Astrocyte of the spinal cord (primary cell): ENCODE data around the gene MCEE.

Experiments
- DNase-seq: peaks from one replicate; pipeline ENCODE4 v3.0.0; 2011; ENCODE audit warnings: low read depth, low spot score
- H3K4me3 ChIP-seq: 2 replicates; pipeline ENCODE4 v1.5.1; 2011; ENCODE audit warnings: low read depth, mild to moderate bottlenecking, low read length, moderate library complexity
- in situ Hi-C: cut with HindIII; loops from 2 replicates; pipeline ENCODE4 v1.10.0; 2017; ENCODE audit warnings: low sequenced_read_pairs
- TF ChIP-seq, protein P1 (sequence below): IDR thresholded peaks from 2 replicates; pipeline ENCODE4 v1.5.1; 2012; ENCODE audit warnings: low read depth, mild to moderate bottlenecking, low read length, inconsistent platforms

The MCEE gene

DNA sequence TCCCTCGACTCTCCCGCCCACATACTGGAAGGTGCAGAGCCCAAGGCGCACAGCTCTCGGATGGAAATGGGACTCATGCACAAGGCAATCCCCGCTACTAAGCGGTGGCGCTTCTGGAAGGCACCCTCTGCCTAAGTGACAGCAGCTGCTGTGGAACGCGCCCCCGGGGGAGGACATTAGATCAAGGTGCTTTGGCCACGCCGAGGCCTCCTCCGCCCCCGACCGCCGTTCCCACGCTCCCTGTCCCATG is 202 bp downstream of the MCEE start:
- in situ Hi-C loops: no loop called here
- TF ChIP-seq, protein P1, sequence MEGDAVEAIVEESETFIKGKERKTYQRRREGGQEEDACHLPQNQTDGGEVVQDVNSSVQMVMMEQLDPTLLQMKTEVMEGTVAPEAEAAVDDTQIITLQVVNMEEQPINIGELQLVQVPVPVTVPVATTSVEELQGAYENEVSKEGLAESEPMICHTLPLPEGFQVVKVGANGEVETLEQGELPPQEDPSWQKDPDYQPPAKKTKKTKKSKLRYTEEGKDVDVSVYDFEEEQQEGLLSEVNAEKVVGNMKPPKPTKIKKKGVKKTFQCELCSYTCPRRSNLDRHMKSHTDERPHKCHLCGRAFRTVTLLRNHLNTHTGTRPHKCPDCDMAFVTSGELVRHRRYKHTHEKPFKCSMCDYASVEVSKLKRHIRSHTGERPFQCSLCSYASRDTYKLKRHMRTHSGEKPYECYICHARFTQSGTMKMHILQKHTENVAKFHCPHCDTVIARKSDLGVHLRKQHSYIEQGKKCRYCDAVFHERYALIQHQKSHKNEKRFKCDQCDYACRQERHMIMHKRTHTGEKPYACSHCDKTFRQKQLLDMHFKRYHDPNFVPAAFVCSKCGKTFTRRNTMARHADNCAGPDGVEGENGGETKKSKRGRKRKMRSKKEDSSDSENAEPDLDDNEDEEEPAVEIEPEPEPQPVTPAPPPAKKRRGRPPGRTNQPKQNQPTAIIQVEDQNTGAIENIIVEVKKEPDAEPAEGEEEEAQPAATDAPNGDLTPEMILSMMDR: no peak
- DNase-seq: no peak
- H3K4me3 ChIP-seq: peak overlapping the region; percentile 89

DNA sequence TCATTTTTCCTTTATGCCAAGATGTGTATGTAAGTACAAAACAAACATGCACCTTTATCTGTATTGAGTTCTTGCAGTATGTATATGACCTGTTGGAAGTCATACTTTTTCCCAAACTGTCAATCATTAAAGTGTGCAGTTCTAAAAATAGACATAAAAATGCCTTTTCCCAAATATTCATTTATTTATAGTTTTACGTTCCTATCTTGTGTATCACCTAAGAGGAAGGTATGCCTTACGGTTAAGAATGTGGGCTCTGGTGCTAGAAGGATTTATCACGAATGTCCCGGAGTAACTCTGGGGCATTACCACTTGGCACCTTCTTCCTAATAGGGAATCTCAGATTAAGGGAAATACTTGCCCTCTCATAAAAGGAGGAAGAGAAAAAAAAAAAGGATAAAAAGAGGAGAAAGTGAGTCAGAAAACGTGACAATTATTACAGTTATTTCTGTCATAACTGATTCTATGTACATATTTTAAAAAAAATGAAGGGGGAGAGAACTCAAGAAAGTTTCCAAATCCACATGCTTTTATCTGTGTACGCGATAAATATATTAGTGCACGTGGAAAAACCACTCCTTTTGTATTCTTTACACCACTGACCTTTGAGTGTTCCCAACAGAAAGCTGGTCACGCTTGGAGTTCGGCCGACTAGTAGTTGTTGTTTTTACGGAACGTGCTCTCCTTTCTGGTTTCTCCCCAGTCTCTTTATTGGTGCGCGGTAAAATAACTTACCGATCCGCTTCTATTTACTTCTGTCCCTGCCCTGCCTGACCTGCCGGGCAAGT is 721 bp downstream of the MCEE start:
- in situ Hi-C loops: no loop called here
- peak; percentile 10 for DNase-seq
- peak overlapping the region; percentile 89 for H3K4me3 ChIP-seq
- TF ChIP-seq, protein P1: no peak

DNA sequence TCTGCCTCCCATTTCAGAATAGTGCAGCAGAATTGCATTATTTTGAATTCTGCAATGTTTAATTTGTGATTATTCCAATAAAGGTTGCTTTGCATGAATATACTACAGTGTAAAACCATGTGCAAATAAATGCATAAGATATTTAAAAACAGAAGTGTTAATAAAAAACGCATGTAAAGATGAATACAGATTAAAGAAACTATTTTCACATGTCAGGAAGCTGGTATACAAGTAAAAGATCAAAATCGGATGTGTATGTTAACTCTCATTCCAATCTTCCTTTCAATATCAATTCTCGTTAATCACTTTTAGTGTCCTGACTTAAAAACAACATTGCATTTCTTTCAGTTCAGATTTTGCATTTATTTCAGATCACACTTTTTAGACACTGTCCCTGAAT is 3.1 kb downstream of the MCEE start:
- TF ChIP-seq, protein P1: no peak
- no peak for DNase-seq
- H3K4me3 ChIP-seq: no peak overlapping the region
- in situ Hi-C loops: no loop called here

DNA sequence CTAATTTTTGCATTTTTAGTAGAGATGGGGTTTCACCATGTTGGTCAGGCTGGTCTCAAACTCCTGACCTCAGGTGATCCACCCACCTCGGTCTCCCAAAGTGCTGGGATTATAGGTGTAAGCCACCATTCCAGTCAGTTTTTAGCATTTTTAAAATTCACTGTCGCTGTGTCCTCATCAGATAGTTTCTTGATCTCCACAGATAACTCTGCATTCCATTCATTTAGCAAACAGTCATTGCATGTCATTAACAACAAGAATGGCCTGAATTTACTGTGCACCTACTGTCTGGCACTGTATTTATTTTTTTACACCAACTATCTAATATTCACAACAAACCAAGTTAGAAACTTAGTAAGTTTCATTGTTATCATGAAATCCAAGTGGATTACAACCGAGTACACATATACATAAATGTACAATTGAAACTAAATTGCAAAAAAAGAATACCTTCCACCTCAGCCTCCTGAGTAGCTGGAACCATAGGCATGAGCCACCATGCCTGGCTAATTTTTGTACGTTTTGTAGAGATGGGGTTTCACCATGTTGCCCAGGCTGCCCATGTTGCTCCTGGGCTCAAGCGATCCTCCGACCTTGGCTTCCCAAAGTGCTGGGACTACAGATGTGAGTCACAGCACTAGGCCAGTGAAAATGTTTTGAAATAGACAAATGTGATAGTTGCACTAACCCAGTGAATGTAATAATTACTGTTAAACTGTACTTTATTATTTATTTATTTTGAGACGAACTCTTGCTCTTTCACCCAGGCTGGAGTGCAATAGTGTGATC is 4.3 kb downstream of the MCEE start:
- TF ChIP-seq, protein P1: no peak
- H3K4me3 ChIP-seq: no peak overlapping the region
- in situ Hi-C loops: no loop called here
- DNase-seq: no peak

DNA sequence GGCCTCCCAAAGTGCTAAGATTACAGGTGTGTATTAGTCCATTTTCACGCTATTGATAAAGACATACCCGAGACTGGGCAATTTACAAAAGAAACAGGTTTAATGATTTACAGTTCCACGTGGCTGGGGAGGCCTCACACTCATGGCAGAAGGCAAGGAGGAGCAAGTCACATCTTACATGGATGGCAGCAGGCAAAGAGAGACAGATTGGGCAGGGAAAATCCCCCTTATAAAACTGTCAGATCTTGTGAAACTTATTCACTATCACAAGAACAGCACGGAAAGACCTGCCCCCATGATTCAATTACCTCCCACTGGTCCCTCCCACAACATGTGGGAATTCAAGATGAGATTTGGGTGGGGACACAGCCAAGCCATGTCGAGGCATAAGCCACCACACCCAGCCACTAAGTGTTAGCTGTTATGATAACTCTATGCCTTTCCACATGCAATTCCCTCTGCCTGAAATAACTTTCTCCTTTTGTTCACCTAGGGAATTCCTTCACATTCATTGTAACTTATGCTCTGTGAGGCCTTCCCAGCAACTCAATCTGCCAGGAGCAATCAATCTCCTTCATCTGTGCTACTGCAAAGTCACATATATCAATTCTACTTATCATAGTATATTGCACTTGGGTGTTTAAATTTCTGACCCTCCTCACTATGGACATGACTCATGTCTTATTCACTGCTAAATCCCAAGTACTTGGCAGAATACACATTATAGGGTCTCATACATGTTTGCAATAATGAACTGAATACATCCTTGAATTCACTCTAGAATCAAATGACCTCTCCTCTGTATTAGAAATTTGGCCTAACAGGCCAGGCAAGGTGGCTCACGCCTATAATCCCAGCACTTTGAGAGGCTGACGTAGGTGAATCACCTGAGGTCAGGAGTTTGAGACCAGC is 7.4 kb downstream of the MCEE start:
- TF ChIP-seq, protein P1: no peak

DNA sequence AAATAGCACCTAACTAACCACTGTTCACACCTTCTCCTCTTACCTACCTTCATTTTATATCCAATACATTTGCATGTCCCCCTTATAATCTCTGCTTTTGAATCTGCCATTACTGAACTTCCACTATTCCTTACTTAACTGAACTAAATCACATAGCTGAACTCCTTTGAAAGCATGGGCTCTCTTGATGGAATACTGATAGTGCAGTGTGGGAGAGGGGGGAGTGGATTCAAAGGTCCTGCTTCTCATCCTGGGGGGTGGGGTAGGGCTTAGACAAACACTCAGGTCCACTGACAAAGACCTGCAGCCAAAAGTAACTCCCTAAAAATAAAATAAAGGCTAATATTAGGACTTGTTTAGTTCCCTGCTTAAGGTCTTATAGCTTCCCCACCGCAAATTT is 8.6 kb downstream of the MCEE start:
- DNase-seq: no peak
- H3K4me3 ChIP-seq: no peak overlapping the region
- TF ChIP-seq, protein P1: no peak
- in situ Hi-C loops: no loop called here

More for the DNA sequence above, 7.4 kb downstream of the MCEE start:
- in situ Hi-C loops: no loop called here
- no peak overlapping the region for H3K4me3 ChIP-seq
- peak; percentile 5 for DNase-seq
